OCI-LY3 (cell line): Measurements from ENCODE around the gene FGGY.

Experiments
- CTCF ChIP-seq: fragments of 200-600, 300-600 bp; sonication (generic); IDR thresholded peaks from 2 replicates; pipeline ENCODE4 v1.5.1; 2014; ENCODE audit warnings: antibody characterized with exemption, low read length, low read depth
- EZH2phosphoT487 ChIP-seq: fragments of 200-600 bp; shearing (Covaris generic); IDR thresholded peaks from 2 replicates; pipeline ENCODE4 v1.6.1; 2018; ENCODE audit warnings: antibody characterized with exemption, mixed run types, low read depth

- TF ChIP-seq CTCF (no peak), EZH2phosphoT487 (no peak)
Observed at GRCh38 chr1:59350521-59350920, 53.6 kb downstream of the FGGY start.
